GM19397 (cell line): ENCODE data around the gene RAB34.
A peak's percentile ranks its signal among the peaks of the same experiment; 100 is the strongest.
"Not testable (repeated sequence)": the region's sequence is repeated elsewhere in the genome, so short reads cannot be mapped to it uniquely, and the experiment has no call there.

Experiments
- ATAC-seq: cut with Tn5 transposase; IDR thresholded peaks from one replicate; pipeline ENCODE4 v1.9.1; 2021; ENCODE audit warnings: mild to moderate bottlenecking, moderate library complexity; ENCODE audit not compliant: unreplicated experiment

RAB34 gene

DNA sequence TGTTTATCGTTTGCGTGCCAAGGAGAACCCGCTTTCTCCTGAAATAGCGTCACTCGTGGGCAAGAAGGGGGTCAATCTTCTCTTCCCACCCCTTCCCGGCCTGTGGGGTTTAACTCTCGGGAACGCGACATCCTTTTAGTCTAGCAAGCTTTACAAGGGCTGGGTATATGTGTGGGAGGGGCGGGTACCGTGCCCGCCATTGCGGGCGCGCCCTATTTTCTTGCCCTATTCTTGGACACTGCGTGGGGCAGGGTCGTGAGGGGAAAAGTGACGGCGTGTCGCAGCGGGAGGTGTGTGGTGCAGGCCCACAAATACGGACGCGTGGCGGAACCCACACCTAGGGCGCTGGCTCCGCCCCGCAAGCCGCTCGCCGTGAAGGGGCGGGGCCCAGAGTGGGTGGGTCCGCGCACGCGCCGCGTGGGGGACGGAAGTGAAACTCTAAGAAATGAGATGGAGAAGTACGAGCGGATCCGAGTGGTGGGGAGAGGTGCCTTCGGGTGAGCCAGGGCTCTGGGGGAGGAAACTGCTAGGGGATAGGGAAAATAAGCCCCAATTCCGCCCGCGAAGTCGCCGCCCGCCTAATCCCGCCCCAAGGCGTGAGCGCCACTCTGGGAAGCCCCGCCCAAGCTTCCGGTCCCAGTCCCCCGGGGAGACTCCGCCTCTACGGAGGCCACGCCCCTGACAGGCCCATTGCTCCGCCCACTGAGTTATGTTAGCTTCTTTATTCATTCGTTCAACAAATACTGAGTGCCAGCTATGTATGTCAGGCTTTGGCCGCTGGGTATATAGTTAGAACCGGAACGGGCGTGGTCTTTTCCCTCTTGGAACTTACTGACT lies 10.9 kb upstream of the RAB34 start, which contains the start of gene NEK8:
Gene NEK8 (plus strand): TSS at position 425 of the 837 bp plus-strand sequence. CDS start 26 bp downstream, at position 451.
- peak; percentile 46 for ATAC-seq

DNA sequence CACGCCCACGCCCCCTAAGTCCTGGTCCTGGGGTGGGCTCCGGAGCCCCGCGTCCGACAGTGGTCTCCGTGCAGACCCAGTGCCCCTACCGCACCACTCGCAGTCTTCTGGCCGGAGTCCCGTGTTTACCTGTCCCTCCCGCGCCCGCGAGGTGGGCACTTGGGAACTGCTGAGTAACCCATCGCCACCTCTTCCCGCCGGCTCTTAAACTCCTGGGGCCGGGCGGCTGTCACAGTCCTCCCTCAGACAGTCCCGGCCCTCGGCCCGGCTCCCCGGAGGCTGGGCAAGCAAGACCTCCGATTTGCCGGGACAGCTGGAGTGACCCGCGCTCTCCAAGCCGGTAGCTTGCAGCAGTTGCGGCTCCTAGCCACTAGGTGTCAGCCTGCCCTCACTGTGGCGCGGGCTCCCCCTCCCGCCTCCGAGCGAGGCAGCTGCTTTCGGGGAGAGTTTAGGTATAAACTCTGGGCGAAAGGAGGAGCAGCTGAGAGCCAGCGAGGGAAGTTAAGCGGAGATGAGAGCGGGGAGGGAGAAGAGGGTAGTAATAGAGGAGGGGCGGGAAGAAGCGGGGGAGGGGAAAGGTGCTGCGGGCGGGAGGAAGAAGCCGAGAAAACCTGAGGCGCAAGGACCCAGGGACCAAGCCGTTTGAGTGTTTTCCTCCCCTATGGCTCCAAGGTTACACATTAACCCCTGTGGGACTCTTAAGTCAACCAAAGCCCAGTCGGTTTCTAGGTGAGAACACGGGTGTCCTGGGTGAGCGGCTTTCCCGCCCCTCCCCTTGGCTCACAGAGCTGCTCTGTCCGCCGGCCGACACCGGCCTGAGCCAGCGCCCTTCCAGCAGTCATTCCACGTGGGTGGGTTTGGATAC lies 9.2 kb upstream of the RAB34 start:
- ATAC-seq: peak; percentile 40

DNA sequence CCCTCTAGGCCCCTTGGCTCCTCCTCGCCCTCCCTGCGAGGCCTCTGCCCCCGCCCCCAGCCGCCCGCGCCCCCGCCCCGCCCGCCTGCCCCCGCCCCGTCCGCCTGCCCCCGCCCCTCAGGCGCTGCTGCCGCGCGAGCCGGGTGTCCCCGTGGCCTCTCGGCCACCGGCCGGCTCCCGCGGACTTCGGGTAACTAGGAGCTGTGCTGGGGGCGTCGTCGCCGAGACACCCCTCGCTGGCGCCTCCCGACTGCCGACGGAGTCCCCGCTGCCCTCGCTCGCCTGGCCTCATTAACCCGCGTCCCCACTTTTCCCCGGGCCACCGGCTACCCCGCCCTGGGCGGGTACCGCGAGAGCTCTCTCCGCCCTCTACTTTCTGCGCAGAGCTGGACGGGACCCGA lies 8.6 kb upstream of the RAB34 start, which contains the start of gene TLCD1:
Gene TLCD1 (minus strand): TSS at position 8 of the 401 bp plus-strand sequence. CDS start 136 bp downstream, outside the sequence.
- no peak for ATAC-seq

DNA sequence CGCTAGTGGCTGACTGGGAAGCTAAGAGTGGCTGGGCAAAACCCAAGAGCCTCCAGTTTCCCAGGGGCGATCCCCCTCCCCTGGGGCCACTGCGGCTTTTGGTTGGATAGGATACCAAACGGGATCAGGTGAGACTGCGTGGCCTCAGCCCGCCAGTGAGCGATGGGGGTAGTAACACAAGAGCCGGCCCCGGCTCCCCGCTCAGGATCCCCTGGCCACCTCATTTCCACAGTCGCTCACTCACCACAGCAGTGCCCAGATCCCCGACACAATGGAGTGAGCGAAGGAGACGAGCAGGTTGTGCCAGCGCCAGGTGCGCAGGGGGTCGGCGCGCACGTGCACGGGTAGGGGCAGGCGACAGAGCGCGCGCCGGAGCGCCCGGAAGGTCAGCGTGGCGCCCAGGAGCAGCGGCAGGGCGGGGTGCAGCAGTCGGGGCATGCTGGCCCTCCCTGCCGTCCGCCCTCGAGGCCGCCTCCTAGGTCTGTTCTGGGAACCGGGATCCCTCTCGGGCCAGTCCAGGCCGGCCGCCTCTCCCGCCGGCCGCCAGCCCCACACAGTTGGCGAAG lies 8.1 kb upstream of the RAB34 start:
- ATAC-seq: no peak

DNA sequence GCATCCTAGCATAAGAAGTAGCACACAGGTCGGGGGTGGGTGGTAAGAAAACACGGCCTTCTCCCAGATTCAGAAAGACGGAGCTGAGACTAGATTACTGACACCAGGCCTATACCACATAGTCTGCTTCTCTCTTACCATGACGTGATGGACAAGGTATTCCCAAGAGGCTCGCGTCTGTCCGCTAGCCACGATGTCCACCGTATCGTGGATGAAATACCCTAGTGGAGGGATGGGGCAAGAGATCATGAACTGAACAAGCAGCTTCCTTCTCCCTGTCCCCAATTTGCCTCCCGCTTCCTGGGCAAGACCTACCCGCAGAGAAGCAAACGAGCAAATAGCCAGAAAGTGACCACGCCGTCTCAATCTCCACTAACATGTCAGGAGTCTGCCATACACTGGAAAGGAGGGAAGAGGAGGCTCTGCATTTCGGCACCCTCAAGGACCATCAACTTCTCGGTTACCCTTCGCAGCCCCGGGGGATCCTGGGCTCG lies 7.5 kb upstream of the RAB34 start:
- ATAC-seq: no peak

DNA sequence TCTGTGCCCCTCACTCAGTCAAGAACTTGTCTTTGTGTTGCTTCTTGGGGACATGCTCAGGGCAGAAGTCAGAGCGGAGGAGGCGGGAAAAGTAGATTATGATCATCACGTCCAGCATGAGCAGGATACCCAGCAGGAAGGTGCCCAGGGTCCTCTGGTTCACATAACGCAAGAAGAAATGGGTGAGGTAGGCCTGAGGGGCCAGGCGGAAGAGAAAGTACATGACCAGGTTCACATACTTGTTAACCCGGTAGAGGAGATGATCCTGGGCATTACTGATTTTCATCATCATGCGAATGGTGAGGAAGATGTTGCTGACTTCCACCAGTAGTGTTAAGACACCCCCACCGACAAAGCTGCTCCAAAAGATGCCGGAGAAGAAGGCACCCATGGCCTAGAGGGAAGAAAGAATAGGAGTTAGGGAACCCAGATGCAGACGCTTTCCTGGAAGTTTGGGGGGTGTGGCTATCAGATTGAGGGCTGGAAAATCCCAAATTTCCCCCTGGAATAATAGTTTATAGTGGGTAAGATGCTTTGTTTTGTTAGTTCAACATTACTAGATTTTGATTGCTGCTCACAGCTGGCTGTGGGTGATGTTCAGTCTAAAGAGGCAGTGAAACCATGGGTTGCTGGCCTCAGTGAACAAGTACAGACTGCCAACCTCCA lies 7.0 kb upstream of the RAB34 start:
- ATAC-seq: no peak

DNA sequence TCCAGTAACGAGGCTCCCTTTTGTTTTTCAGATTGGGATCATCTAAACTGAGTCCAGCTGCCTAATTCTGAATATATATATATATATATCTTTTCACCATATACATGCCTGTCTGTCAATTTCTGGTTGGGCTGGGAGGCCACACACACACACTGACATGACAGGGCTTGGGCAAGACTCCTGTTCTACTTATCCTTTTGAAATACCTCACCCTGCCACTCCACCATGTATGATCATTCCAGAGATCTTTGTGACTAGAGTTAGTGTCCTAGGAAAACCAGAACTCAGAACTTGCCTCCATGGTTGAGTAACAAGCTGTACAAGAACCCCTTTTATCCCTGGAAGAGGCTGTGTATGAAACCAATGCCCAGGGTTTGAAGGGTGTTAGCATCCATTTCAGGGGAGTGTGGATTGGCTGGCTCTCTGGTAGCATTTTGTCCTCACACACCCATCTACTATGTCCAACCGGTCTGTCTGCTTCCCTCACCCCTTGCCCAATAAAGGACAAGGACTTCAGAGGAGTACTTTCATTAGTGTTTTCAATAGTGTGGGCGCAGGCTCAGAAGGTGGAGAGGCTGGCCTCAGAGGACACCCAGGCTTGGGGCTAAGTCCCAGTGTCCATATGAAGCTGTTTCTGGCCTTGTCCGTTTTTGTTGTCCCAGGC lies 6.3 kb upstream of the RAB34 start:
- not testable (repeated sequence) for ATAC-seq

DNA sequence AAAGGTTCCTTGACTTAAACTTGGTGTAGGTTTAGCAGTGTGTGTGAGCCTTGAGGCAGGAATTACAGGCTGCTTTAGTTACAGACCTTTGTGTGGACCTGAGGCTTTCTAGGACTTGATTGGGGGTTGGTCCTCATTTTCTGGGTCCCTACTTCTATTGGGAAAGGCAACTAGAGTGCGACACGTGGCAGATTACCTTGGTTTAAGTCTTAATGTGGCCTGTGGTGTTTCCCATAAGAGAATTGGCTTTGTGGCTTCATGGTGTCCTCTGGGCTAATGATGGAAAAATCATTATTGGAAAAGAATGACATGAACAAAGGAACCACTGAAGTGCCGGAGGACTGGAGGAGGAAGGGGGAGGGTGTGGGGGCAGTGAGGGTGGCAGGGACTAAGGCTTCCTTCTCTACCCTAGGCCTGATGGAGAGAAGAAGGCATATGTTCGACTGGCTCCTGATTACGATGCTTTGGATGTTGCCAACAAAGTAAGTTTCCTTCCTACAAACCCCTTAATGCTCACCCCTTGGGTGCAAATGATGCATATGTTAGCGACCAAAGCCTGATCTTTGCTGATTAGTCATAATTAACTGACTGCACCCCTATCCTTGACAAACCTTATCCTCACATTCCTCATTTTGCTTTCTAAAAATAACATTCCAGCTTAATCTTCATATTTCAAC lies 5.6 kb upstream of the RAB34 start:
- ATAC-seq: no peak

DNA sequence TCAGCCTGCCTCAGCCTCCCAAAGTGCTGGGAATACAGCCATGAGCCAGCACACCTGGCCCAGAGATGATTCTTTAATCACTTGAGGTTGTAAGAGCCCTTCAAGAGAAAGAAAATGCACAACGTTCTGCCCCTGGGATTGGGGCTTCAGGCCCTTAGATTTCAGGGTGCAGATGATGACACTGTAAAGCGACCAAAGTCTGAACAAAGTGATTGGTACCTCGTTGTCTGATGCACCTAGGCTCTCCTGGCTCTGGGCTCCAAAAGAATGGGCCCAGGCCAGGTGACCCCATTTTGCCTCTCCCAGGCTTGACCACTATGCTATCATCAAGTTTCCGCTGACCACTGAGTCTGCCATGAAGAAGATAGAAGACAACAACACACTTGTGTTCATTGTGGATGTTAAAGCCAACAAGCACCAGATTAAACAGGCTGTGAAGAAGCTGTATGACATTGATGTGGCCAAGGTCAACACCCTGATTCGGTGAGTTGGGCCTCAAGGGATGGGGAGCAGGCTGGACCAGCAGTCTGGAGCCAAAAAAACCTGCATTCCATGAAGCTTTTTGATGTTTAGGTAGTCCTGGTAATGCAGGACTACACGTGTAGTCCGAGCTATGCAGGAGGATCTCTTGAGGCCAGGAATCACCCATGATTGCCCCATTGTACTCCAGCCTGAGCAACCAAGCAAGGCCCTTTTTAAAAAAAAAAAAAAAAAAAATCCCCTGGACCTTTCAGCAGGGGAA lies 4.9 kb upstream of the RAB34 start:
- no peak for ATAC-seq

DNA sequence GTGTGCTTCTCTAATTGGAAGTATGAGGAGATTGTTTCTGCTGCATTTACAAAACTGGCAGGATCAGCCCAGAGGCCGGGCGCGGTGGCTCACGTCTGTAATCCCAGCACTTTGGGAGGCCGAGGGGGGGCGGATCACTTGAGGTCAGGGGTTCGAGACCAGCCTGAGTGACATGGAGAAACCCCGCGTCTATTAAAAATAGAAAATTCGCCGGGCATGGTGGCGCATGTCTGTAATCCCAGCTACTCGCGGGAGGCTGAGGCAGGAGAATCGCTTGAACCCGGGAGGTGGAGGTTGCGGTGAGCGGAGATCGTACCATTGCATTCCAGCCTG lies 3.3 kb upstream of the RAB34 start:
- not testable (repeated sequence) for ATAC-seq

DNA sequence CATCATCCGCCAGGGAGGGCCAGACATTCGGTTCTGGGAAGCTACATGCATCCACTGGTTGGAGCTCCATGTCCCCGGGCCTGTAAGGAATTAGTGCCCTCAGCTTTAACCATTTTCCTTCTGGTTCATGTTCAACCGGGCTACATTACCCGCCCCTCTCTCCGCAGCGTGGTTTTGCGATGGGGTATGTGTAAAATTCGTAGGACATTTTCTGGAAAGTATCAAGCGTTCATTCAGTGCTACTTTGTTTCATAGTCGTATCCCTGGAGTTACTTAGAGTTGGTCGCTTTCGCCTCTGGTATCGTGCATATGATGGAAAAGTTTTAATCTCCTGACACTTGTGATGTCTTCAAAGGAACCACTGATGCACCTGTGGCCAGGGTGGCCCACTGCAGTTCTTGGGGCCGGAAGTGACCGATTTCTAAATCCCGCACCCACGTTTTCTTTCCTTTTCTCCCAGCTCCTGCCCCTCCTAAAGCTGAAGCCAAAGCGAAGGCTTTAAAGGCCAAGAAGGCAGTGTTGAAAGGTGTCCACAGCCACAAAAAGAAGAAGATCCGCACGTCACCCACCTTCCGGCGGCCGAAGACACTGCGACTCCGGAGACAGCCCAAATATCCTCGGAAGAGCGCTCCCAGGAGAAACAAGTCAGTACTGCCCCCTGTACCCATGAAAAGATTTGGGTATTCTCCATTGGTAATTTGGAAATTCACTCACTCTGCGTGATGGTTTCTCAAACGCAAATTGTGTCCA lies 2.8 kb upstream of the RAB34 start:
- no peak for ATAC-seq

DNA sequence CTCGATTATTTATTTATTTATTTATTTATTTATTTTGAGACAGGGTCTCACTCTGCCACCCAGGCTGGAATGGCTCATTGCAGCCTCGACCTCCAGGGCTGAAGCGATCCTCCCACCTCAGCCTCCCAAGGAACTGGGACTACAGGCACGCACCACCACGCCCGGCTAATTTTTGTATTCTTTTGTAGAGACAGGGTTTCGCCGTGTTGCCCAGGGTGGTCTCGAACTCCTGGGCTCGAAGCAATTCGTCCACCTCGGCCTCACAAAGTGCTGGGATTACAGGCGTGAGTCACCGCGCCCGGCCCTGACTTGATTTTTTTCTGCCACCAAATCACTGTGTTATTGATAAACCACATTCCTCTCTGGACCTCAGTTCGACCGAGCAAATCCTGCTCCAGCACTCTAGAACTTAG lies 1.4 kb upstream of the RAB34 start:
- ATAC-seq: peak; percentile 7

DNA sequence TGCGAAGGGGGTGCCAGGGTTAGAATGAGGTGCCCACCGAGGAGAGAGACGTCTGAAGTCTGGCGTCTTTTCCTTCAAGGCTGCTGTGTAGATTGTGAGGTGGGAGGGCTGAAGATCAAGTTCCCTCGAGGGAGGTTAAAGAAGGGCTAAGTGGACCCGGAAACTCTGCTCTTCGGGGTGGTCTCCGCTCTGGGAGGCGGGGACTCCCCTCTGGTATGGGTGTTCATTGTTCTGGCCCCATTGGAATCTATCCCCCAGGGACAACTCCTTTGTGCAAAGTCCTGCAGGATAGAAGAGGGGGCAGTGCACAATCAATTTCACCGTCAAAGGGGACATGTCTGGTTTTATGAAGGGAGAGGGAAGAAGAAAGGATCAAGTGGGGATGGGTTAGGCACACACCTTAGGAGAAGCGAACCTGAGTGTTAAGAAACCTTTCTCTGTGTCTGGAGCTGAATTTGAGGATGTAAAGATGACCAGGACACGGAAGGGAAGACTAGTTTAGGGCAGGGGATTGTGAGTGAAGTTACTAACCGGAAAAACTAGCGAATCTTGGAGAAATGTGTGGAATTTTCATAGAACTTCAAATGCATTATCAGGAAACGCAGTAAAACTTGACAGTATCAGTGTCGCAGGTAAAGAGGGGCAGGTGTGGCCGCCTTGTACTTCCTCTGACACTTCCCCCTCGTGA lies 809 bp upstream of the RAB34 start:
- no peak for ATAC-seq

DNA sequence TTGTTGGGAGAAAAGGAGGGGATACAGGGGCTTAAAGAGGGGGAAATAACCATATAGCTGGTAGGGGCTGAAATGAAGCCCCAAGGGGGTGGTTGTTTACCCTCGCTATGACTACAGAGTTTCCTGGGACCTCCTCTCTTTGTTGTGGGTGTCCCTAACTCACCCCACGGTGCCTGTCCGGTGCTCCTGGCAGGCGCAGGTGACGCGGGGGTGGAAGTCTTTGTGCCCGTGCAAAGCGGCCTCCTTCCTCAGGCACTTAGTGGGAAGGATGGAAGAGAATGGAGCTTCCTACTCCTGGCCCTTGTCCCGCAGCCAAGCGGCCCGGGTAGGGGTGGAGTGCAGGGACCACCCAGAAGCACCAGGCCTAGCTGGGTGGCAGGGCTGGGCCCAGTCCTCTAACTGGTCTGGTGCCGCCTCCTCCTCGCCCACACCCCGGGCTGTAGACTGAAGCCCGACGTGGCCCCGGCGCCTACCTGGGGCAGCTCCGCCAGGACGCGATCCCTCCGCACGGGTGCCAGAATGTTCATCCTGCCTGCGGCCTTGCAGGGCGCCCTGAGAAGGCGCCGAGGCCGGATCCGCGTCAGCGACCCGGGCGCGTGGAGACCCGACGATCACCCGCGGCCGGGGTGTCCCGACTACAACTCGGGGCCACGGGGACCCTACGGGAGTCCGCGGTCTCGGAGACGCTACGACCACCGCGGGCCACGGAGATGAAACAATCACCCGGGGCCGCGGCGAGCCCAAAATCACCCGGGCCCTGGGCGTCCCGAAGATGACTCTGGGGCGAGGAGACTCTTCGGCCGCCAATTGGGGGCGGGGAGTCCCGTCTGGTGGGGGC lies 709 bp downstream of the RAB34 start:
- ATAC-seq: no peak

DNA sequence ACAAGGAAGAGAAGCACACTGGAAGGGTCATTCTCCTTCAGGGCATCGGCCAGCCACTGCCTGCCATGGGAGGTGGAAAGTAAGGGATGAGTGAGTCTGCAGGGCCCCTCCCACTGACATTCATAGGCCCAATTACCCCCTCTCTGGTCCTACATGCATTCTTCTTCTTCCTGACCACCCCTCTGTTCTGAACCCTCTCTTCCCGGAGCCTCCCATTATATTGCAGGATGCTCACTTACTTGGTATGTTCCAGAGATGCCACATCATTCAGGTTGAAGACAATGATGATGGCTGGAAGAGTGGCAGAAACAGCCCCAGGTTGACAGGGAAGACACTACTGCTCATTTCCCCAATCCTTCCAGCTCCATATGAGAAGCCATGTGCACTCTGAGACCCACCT lies 2.5 kb downstream of the RAB34 start:
- ATAC-seq: no peak

DNA sequence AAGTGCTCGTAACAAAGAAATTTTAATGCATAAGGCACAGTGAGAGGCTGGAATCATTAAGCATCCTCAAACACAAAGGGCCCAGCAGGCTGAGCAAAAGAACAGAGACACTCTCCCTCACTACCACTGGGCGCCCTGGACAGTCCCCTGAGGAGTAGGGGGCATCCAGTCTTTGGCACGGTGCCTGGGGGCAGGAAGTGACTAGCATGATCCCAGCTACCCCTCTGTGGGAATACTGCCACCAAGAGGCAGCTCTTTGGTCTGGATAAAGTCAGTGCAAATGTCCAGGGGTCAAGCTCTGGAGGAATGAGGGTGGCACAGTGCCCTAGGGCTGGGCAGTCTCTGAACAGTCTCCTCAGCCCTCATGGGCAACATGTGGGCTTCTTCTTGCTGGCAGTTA lies 3.4 kb downstream of the RAB34 start:
- ATAC-seq: no peak
